GM12878 (cell line): ENCODE measurements around the gene SLC38A8. TPM values are rescaled to one million over a fixed set of nuclear protein-coding genes. Genes with fewer than 3 reads are reported as not detected.

ENCODE experiments used
- ATAC-seq: fragments of 200-7000 bp; cut with Tn5 transposase; 3 replicates; pipeline ENCODE4 v1.9.1; 2020; ENCODE audit warnings: mild to moderate bottlenecking, moderate library complexity
- BruUV-seq: library from RNA; stranded (reverse); fragments of 400-500 nt; replicated peaks from 2 replicates; lab custom pipeline; 2021; lab: Mats Ljungman, UMichigan
- CTCF ChIA-PET: fragments of 300-600 bp; sonication (Branson Sonifier 250); formaldehyde crosslinking; extraction: SDS; loops from one replicate; lab custom pipeline; 2021; ENCODE audit warnings: inconsistent platforms; lab: Yijun Ruan, JAX
- POLR2A ChIA-PET: fragments of 350-600 bp; formaldehyde crosslinking; extraction: SDS; loops from one replicate; lab custom pipeline; 2021; ENCODE audit warnings: inconsistent platforms; lab: Charles Lee
- RAD21 ChIA-PET: fragments of 300-600 bp; sonication (Branson Sonifier 250); formaldehyde crosslinking; loops from one replicate; lab custom pipeline; 2023; ENCODE audit warnings: antibody characterized with exemption; ENCODE audit not compliant: unreplicated experiment; lab: Charles Lee
- SMC1A ChIA-PET: fragments of 300-600 bp; sonication (Branson Sonifier 250); formaldehyde crosslinking; loops from one replicate; lab custom pipeline; 2023; ENCODE audit not compliant: unreplicated experiment, uncharacterized antibody; lab: Charles Lee
- DNase-seq: peaks from one replicate; pipeline ENCODE4 v3.0.0-alpha.2; 2011; ENCODE audit warnings: low read depth, low spot score
- FAIRE-seq: peaks from 3 replicates; lab custom pipeline; 2011; peaks lifted over from hg19 to GRCh38; lab: Jason Lieb, UNC
- H2AFZ ChIP-seq: 2 replicates; pipeline ENCODE4 v1.6.0; 2011; ENCODE audit warnings: low read depth, low read length, control low read depth; ENCODE audit not compliant: control insufficient read depth
- H3K27ac ChIP-seq: 2 replicates; pipeline ENCODE4 v1.5.1; 2011; ENCODE audit warnings: control low read depth; ENCODE audit not compliant: control insufficient read depth, insufficient read depth
- H3K27me3 ChIP-seq, 2 experiments: replicated peaks in 1 of 2; 2 replicates each; pipeline versions ENCODE4 v1.6.0 to v1.6.1; 2011; ENCODE audit warnings: low read length in 1 of 2; ENCODE audit not compliant: control insufficient read depth in 2 of 2, insufficient read depth in 2 of 2
- H3K36me3 ChIP-seq, 2 experiments: 2 replicates each; pipeline ENCODE4 v1.5.1; 2011; ENCODE audit warnings: low read length in 1 of 2; ENCODE audit not compliant: control insufficient read depth in 2 of 2, insufficient read depth in 2 of 2
- H3K4me1 ChIP-seq: 2 replicates; pipeline ENCODE4 v1.6.1; 2011; ENCODE audit warnings: mild to moderate bottlenecking, low read length, moderate library complexity, mixed read lengths; ENCODE audit not compliant: control insufficient read depth, insufficient read depth
- H3K4me2 ChIP-seq: 2 replicates; pipeline ENCODE4 v1.6.0; 2011; ENCODE audit warnings: control low read depth; ENCODE audit not compliant: control insufficient read depth, insufficient read depth
- H3K4me3 ChIP-seq: fragments of 200-600 bp; sonication (generic); 2 replicates; pipeline ENCODE4 v1.5.1; 2016
- H3K79me2 ChIP-seq: 2 replicates; pipeline ENCODE4 v1.6.0; 2011; ENCODE audit warnings: low read length; ENCODE audit not compliant: control insufficient read depth, insufficient read depth
- H3K9ac ChIP-seq: 2 replicates; pipeline ENCODE4 v1.8.0; 2011; ENCODE audit warnings: low read length, control low read depth, mixed read lengths; ENCODE audit not compliant: control insufficient read depth, insufficient read depth
- H3K9me3 ChIP-seq: replicated peaks from 3 replicates; pipeline ENCODE4 v1.5.1; 2011; ENCODE audit warnings: mild to moderate bottlenecking, low read length; ENCODE audit not compliant: control insufficient read depth, insufficient read depth
- H4K20me1 ChIP-seq: 2 replicates; pipeline ENCODE4 v1.6.0; 2011; ENCODE audit not compliant: control insufficient read depth, insufficient read depth
- BRCA1 ChIP-seq: IDR thresholded peaks from 2 replicates; pipeline ENCODE4 v1.6.1; 2011; ENCODE audit warnings: low read depth, low read length, improper control_type of control experiment
- CHD2 ChIP-seq: IDR thresholded peaks from 2 replicates; pipeline ENCODE4 v1.6.1; 2011; ENCODE audit warnings: low read depth, low read length, improper control_type of control experiment, borderline replicate concordance
- CHD4 ChIP-seq: fragments of 200-600 bp; sonication (generic); IDR thresholded peaks from 2 replicates; pipeline ENCODE4 v1.6.1; 2016; ENCODE audit warnings: mild to moderate bottlenecking
- FOXM1 ChIP-seq: IDR thresholded peaks from 2 replicates; pipeline ENCODE4 v1.6.1; 2012; ENCODE audit warnings: low read depth, mild to moderate bottlenecking, inconsistent platforms, low read length, moderate library complexity
- IKZF1 ChIP-seq: fragments of 450-650 bp; conservative IDR thresholded peaks from 2 replicates; pipeline ENCODE4 v1.6.1; 2017; ENCODE audit warnings: antibody characterized with exemption, mild to moderate bottlenecking
- JUND ChIP-seq: IDR thresholded peaks from 2 replicates; pipeline ENCODE4 v1.6.1; 2012; ENCODE audit warnings: low read depth, mild to moderate bottlenecking, low read length, improper control_type of control experiment, moderate library complexity
- KDM1A ChIP-seq: fragments of 200-600 bp; sonication (generic); IDR thresholded peaks from 2 replicates; pipeline ENCODE4 v1.6.1; 2016; ENCODE audit warnings: borderline replicate concordance
- PKNOX1 ChIP-seq: fragments of 450-650 bp; IDR thresholded peaks from 2 replicates; pipeline ENCODE4 v1.6.1; 2016; ENCODE audit warnings: mild to moderate bottlenecking
- PML ChIP-seq: IDR thresholded peaks from 2 replicates; pipeline ENCODE4 v1.6.1; 2012; ENCODE audit warnings: low read length, inconsistent platforms
- POU2F2 ChIP-seq: IDR thresholded peaks from 3 replicates; pipeline ENCODE4 v1.6.1; 2011; ENCODE audit warnings: low read depth, mild to moderate bottlenecking, low read length, borderline replicate concordance
- TCF12 ChIP-seq: IDR thresholded peaks from 2 replicates; pipeline ENCODE4 v1.6.1; 2011; ENCODE audit warnings: low read depth, mild to moderate bottlenecking, low read length
- WRNIP1 ChIP-seq: IDR thresholded peaks from 2 replicates; pipeline ENCODE4 v1.6.1; 2011; ENCODE audit warnings: low read depth, low read length, improper control_type of control experiment, borderline replicate concordance
- ZZZ3 ChIP-seq: IDR thresholded peaks from 2 replicates; pipeline ENCODE4 v1.6.1; 2011; ENCODE audit warnings: low read depth; ENCODE audit not compliant: control insufficient read depth, insufficient read length
- WGBS: methylation state at CpG from one replicate; pipeline ENCODE4 v1.1.6; 2016; ENCODE audit warnings: low lambda C conversion rate; ENCODE audit not compliant: insufficient replicate concordance, insufficient coverage; ENCODE audit errors: missing lambda C conversion rate; 5-methylcytosine and 5-hydroxymethylcytosine counted together
- in situ Hi-C: fragments of 300-500 bp; cut with MboI; formaldehyde crosslinking; loops from 9 replicates; pipeline ENCODE4 v1.14.3; 2018; ENCODE audit warnings: mixed read lengths
- intact Hi-C: fragments of 100-400 bp; cut with micrococcal nuclease; formaldehyde crosslinking; loops from one replicate; pipeline ENCODE4 v1.14.2; 2022; ENCODE audit not compliant: unreplicated experiment
- polyA plus RNA-seq, 11 experiments: library from polyadenylated mRNA; depleted of rRNA in 4 of 11; unstranded in 6 of 11; stranded (reverse) in 5 of 11; fragments of >200 nt; fragmentation: Nextera tagmentation in 4 of 11; fragmentation: Illumina TruSeq in 1 of 11; extraction: Ambion mirVana in 4 of 11; extraction: Trizol in 1 of 11; gene quantifications; 1 replicate in 1 of 11; 2 replicates in 10 of 11; pipeline versions ENCODE4 v1.2.1 to v1.2.3, GENCODE V29; 2011 to 2016; ENCODE audit warnings: inconsistent platforms in 2 of 11, missing spikeins in 2 of 11, low read depth in 1 of 11
- total RNA-seq, 4 experiments: library from RNA; depleted of rRNA in 3 of 4; stranded (reverse); fragments of >200 nt in 3 of 4; fragmentation: Illumina TruSeq in 1 of 4; extraction: Trizol in 1 of 4; gene quantifications; 2 replicates each; pipeline versions ENCODE4 v1.2.1 to v1.2.3, GENCODE V29; 2013 to 2021

Gene SLC38A8
- total and polyA plus RNA-seq, 10 of the 15 experiments (the other 5 are each of a cell fraction or from before 2014, with no cell fraction given), result not detected

- no peak for FAIRE-seq
- 62% methylated on average over 12 of the region's 12 CpGs for WGBS
Observed at GRCh38 chr16:84015399-84015798, 27.2 kb downstream of the SLC38A8 start.

More at GRCh38 chr16:84015399-84015798, 27.2 kb downstream of the SLC38A8 start:
- no peak overlapping the region for H3K4me2 ChIP-seq
- no peaks in the 10 kb centered on the region for H4K20me1 ChIP-seq
- ChIA-PET SMC1A (no interaction called here), POLR2A (no interaction called here), RAD21 (no interaction called here), CTCF (no interaction called here)
- no peak for ATAC-seq
- H3K4me3 ChIP-seq, result no peak overlapping the region
- no peak overlapping the region for H3K9ac ChIP-seq
- no peaks in the 10 kb centered on the region for H3K27me3 ChIP-seq
- in situ Hi-C loops (no loop called here), intact Hi-C loops (no loop called here)
- no peaks in the 10 kb centered on the region for H3K36me3 ChIP-seq
- BruUV-seq, result no TSS peak
- DNase-seq, result no peak
- no peaks in the 10 kb centered on the region for H3K79me2 ChIP-seq
- H3K27ac ChIP-seq, result no peak overlapping the region
- no peaks in the 10 kb centered on the region for H3K4me1 ChIP-seq
- no peaks in the 10 kb centered on the region; the same call in 2 of the 3 replicates for H3K9me3 ChIP-seq
- TF ChIP-seq TCF12 (no peak), PML (no peak), CHD4 (no peak), KDM1A (no peak), BRCA1 (no peak), JUND (no peak), ZZZ3 (no peak), FOXM1 (no peak), PKNOX1 (no peak), CHD2 (no peak), POU2F2 (no peak), WRNIP1 (no peak), IKZF1 (no peak)
- H2AFZ ChIP-seq, result no peak overlapping the region
